Vagina (tissue), 2 donors: ENCODE measurements around the gene KCNK10.

Source experiments
- POLR2A ChIP-seq, 2 donors: fragments of 450-650 bp; IDR thresholded peaks; one replicate each; pipeline ENCODE4 v1.6.1; 2017; ENCODE audit warnings: antibody characterized with exemption in 2 of 2, mild to moderate bottlenecking in 2 of 2, moderate library complexity in 2 of 2
- POLR2AphosphoS5 ChIP-seq, 2 donors: sonication (generic); formaldehyde crosslinking; IDR thresholded peaks; one replicate each; pipeline ENCODE4 v1.9.0; 2017; ENCODE audit warnings: antibody characterized with exemption in 2 of 2, mild to moderate bottlenecking in 2 of 2, low read depth in 1 of 2; ENCODE audit not compliant: insufficient read depth in 1 of 2
- TF ChIP-seq, protein P1 (sequence below), 3 experiments: fragments of 450-650 bp in 2 of 3; fragments of 200-600 bp in 1 of 3; sonication (generic) in 1 of 3; IDR thresholded peaks; one replicate each; pipeline ENCODE4 v1.5.1; 2017 to 2019; ENCODE audit warnings: antibody characterized with exemption in 3 of 3, mild to moderate bottlenecking in 2 of 3, moderate library complexity in 2 of 3

- no peak for TF ChIP-seq POLR2A (IDR thresholded peaks at IDR 0.05)
- TF ChIP-seq, protein P1, sequence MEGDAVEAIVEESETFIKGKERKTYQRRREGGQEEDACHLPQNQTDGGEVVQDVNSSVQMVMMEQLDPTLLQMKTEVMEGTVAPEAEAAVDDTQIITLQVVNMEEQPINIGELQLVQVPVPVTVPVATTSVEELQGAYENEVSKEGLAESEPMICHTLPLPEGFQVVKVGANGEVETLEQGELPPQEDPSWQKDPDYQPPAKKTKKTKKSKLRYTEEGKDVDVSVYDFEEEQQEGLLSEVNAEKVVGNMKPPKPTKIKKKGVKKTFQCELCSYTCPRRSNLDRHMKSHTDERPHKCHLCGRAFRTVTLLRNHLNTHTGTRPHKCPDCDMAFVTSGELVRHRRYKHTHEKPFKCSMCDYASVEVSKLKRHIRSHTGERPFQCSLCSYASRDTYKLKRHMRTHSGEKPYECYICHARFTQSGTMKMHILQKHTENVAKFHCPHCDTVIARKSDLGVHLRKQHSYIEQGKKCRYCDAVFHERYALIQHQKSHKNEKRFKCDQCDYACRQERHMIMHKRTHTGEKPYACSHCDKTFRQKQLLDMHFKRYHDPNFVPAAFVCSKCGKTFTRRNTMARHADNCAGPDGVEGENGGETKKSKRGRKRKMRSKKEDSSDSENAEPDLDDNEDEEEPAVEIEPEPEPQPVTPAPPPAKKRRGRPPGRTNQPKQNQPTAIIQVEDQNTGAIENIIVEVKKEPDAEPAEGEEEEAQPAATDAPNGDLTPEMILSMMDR (IDR thresholded peaks at IDR 0.05) = no peak
- peak in 1 of 2 donors; percentile 29 for TF ChIP-seq POLR2AphosphoS5 (IDR thresholded peaks at IDR 0.05; ENCODE audit: insufficient read depth in 1 of 2, low read depth in 1 of 2)
Observed at GRCh38 chr14:88327497-88327896, 4.4 kb upstream of the KCNK10 start.
